Gastrocnemius medialis (tissue), 4 donors: ENCODE measurements around the gene PAX5. TPM values are rescaled to one million over a fixed set of nuclear protein-coding genes. Genes with fewer than 3 reads are reported as not detected.

Source experiments
- ATAC-seq, 2 donors: fragments of 150-250 bp; one replicate each; pipeline ENCODE4 v1.9.1; 2016
- DNase-seq, 2 donors: peaks; one replicate each; pipeline ENCODE4 v3.0.0-alpha.2; 2019
- H3K27ac ChIP-seq, 4 donors: fragments of 200-600 bp; sonication (generic); 1 replicate in 1 of 4; 2 replicates in 3 of 4; pipeline ENCODE4 v1.5.1; 2016 to 2018; ENCODE audit warnings: mild to moderate bottlenecking in 2 of 4, moderate library complexity in 1 of 4
- H3K27me3 ChIP-seq, 3 donors: fragments of 200-600 bp; sonication (generic) in 2 of 3; 1 replicate in 1 of 3; 2 replicates in 2 of 3; pipeline versions ENCODE4 v1.5.1 to v1.6.0; 2016 to 2019; ENCODE audit warnings: mild to moderate bottlenecking in 1 of 3, moderate library complexity in 1 of 3
- H3K36me3 ChIP-seq, 2 donors: fragments of 200-600 bp; sonication (generic) in 1 of 2; one replicate each; pipeline ENCODE4 v1.5.1; 2017 to 2018
- H3K4me1 ChIP-seq, 2 donors: fragments of 200-600 bp; sonication (generic) in 1 of 2; one replicate each; pipeline ENCODE4 v1.5.1; 2016 to 2017; ENCODE audit warnings: mild to moderate bottlenecking in 2 of 2
- H3K4me3 ChIP-seq, 4 donors: fragments of 200-600 bp; sonication (generic) in 3 of 4; 1 replicate in 1 of 4; 2 replicates in 3 of 4; pipeline ENCODE4 v1.5.1; 2016 to 2019; ENCODE audit warnings: mild to moderate bottlenecking in 2 of 4
- H3K9me3 ChIP-seq, 3 donors: fragments of 200-600 bp; sonication (generic) in 2 of 3; 1 replicate in 1 of 3; 2 replicates in 2 of 3; pipeline ENCODE4 v1.5.1; 2016 to 2019
- CTCF ChIP-seq, 5 experiments: fragments of 450-650 bp in 3 of 5; fragments of 200-600 bp in 2 of 5; sonication (generic) in 2 of 5; IDR thresholded peaks in 4 of 5; conservative IDR thresholded peaks in 1 of 5; 1 replicate in 4 of 5; 2 replicates in 1 of 5; pipeline ENCODE4 v1.5.1; 2016 to 2019; ENCODE audit warnings: antibody characterized with exemption in 5 of 5, mild to moderate bottlenecking in 3 of 5, moderate library complexity in 3 of 5
- POLR2A ChIP-seq, 2 donors: fragments of 450-650 bp; IDR thresholded peaks; one replicate each; pipeline ENCODE4 v1.6.1; 2017; ENCODE audit warnings: antibody characterized with exemption in 2 of 2, mild to moderate bottlenecking in 2 of 2, moderate library complexity in 2 of 2
- in situ Hi-C, 4 donors: fragments of 200-750 bp; cut with MboI; loops; one replicate each; pipeline versions ENCODE4 v1.15.0 to v1.8.0; 2017; ENCODE audit warnings: low sequenced_read_pairs in 4 of 4
- intact Hi-C: fragments of 100-400 bp; cut with DNase I; formaldehyde crosslinking; loops from one replicate; pipeline ENCODE4 v1.15.1; 2023; ENCODE audit warnings: low total_unique reads
- total RNA-seq, 4 donors: library from RNA; depleted of rRNA; stranded (reverse); fragments of >200 nt; gene quantifications; one replicate each; pipeline versions ENCODE4 v1.1.0 to v1.2.3, GENCODE V29; 2016

The PAX5 gene
- total RNA-seq, 4 donors from 2014 or later, result 0.19 TPM; not detected in 3

DNA sequence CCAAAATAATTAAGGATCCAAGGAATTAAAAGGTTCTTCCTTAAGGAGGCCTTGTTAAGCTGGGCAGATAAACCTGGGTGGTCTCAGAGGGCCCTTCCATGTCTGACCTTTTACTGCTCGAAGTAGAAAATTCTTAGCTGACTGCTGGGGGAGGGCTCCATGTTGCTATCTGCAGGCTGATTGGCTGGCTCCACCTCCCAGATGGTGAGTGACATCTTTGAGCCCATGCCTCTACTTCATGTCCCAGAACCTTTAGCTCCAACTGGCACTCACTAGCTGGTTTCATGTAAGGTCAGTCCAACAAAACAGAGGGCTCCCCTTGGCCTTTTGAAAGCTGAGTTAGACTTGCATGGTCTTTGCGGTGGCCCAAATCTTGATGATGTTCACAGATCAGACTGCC is 188.2 kb downstream of the PAX5 start:
- Histone ChIP-seq H3K9me3 (no peaks in the 10 kb centered on the region), H3K36me3 (no peaks in the 10 kb centered on the region), H3K4me1 (no peaks in the 10 kb centered on the region), H3K27me3 (peaks cover 0 to 3% (median 0%) of the 10 kb centered on the region in 3 donors), H3K27ac (no peak overlapping the region), H3K4me3 (no peak overlapping the region)
- ATAC-seq, result no peak
- no peak for TF ChIP-seq CTCF (IDR thresholded peaks at IDR 0.05 in 4 of 5, conservative IDR thresholded peaks at IDR 0.05 in 1 of 5)
- TF ChIP-seq POLR2A (IDR thresholded peaks at IDR 0.05), result no peak
- intact Hi-C loops, result no loop called here
- DNase-seq, result no peak
- in situ Hi-C loops, result no loop called here

DNA sequence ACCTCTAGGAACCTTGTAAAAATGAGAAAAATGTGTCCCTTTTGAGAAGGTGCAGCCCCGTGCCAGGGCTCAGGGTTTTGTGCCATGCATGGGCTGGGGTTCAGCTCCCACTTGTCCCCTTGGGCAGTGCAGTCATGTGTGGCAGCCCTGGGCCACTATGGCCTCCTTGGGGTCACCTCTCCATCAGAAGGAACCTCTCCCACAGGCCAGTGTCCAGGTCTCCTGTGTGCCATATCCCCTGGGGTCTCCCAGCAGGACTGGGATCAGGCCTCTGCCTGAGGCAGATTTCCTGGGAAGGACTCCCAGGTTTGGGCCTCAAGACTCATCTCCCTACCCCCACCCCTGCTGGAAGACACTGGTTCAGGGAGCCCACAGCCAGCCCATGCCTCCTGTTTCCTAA is 189.1 kb downstream of the PAX5 start:
- intact Hi-C loops (no loop called here), in situ Hi-C loops (no loop called here)
- no peak for ATAC-seq
- H3K36me3 ChIP-seq, result no peaks in the 10 kb centered on the region
- DNase-seq, result no peak
- H3K27me3 ChIP-seq, result peaks cover 0 to 3% (median 0%) of the 10 kb centered on the region in 3 donors
- no peak overlapping the region for H3K27ac ChIP-seq
- TF ChIP-seq CTCF (IDR thresholded peaks at IDR 0.05 in 4 of 5, conservative IDR thresholded peaks at IDR 0.05 in 1 of 5) (no peak), POLR2A (IDR thresholded peaks at IDR 0.05) (no peak)
- H3K4me3 ChIP-seq, result no peak overlapping the region
- no peaks in the 10 kb centered on the region for H3K4me1 ChIP-seq
- no peaks in the 10 kb centered on the region for H3K9me3 ChIP-seq

GRCh38 chr9:36843964-36844363 is 190.1 kb downstream of the PAX5 start:
- Histone ChIP-seq H3K36me3 (no peaks in the 10 kb centered on the region), H3K27me3 (peaks cover 0 to 3% (median 0%) of the 10 kb centered on the region in 3 donors), H3K4me1 (no peaks in the 10 kb centered on the region), H3K4me3 (no peak overlapping the region), H3K9me3 (no peaks in the 10 kb centered on the region), H3K27ac (no peak overlapping the region)
- TF ChIP-seq POLR2A (IDR thresholded peaks at IDR 0.05), result no peak
- no peak for TF ChIP-seq CTCF (IDR thresholded peaks at IDR 0.05 in 4 of 5, conservative IDR thresholded peaks at IDR 0.05 in 1 of 5)
- in situ Hi-C loops (no loop called here), intact Hi-C loops (no loop called here)
- no peak for ATAC-seq
- no peak for DNase-seq

DNA sequence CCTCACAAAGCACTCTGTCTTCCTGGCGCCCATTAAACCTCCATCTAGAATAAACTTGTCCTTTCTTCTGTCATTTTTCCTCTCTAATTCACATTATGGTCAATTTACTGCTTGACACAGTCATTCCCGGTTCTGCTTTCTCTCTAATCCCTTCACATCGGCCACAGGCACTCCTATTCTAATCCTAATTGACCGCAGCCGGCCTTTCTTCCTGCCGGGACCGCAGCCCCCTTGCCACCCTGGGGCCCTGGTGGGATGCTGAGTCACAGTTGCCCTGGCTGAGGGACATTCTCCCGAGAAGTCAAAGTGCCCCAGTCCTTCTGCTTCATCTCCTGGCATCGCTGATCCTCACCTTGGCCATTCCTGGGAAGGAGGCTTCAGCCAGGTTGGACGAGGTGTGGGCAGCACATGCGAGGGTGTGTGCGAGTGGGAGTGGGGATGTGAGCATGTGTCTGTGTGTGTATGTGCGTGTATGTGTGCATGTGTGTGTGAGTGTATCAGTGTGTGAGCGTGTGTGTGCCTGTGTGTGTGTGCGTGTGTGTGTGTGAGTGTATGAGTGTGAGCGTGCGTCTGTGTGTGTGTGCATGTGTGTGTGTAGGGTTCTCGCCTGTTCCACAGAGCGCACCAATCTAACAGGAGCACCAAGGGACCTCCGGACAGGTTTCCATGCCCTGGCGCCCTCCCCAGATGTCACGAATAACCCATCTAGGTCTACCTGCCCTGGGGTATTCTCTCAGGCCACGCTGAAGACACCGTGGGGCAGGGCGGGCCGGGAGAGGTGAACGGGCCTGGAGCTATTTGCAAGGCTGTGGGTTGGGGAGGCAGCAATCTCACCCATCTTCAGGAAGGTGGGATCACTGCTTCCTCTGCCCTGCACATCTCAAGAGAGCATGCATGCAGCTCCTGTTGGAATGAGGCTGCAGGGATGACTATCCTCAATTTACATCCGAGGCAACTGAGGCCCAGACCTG is 191.2 kb downstream of the PAX5 start:
- no peak for DNase-seq
- ATAC-seq, result no peak
- TF ChIP-seq POLR2A (IDR thresholded peaks at IDR 0.05) (no peak), CTCF (IDR thresholded peaks at IDR 0.05 in 4 of 5, conservative IDR thresholded peaks at IDR 0.05 in 1 of 5) (no peak)
- H3K27ac ChIP-seq, result no peak overlapping the region
- peaks cover 0 to 3% (median 0%) of the 10 kb centered on the region in 3 donors for H3K27me3 ChIP-seq
- intact Hi-C loops (no loop called here), in situ Hi-C loops (no loop called here)
- H3K36me3 ChIP-seq, result no peaks in the 10 kb centered on the region
- no peak overlapping the region for H3K4me3 ChIP-seq
- H3K9me3 ChIP-seq, result no peaks in the 10 kb centered on the region
- H3K4me1 ChIP-seq, result no peaks in the 10 kb centered on the region
